CD4-positive, alpha-beta T cell (primary cell): ENCODE measurements around the gene UPF2. TPM values are rescaled to one million over a fixed set of nuclear protein-coding genes. Genes with fewer than 3 reads are reported as not detected.
"Not testable (repeated sequence)": the region's sequence is repeated elsewhere in the genome, so short reads cannot be mapped to it uniquely, and the experiment has no call there.

Experiments used
- ATAC-seq: fragments of 200-7000 bp; cut with Tn5 transposase; one replicate; pipeline ENCODE4 v1.10.0; 2022; ENCODE audit warnings: mild to moderate bottlenecking; ENCODE audit not compliant: poor library complexity
- CTCF ChIA-PET: fragments of 350-600 bp; sonication (Branson Sonifier 250); formaldehyde crosslinking; loops from one replicate; lab custom pipeline; 2021; ENCODE audit warnings: antibody characterized with exemption, inconsistent platforms; lab: Charles Lee
- POLR2A ChIA-PET: fragments of 350-600 bp; sonication (Branson Sonifier 250); formaldehyde crosslinking; loops from one replicate; lab custom pipeline; 2021; ENCODE audit warnings: antibody characterized with exemption, inconsistent platforms; lab: Charles Lee
- DNase-seq, 14 experiments: peaks; one replicate each; pipeline ENCODE4 v3.0.0-alpha.2; 2013 to 2020; ENCODE audit warnings: mixed read lengths in 2 of 14
- H3K27ac ChIP-seq, 2 donors: one replicate each; pipeline versions ENCODE4 v1.5.1 to v1.7.0; 2013; ENCODE audit warnings: low read length in 2 of 2, low read depth in 1 of 2, mild to moderate bottlenecking in 1 of 2
- H3K27me3 ChIP-seq, 2 experiments: 1 replicate in 1 of 2; 2 replicates in 1 of 2; pipeline versions ENCODE4 v1.6.1 to v1.7.0; 2013; ENCODE audit warnings: low read length in 2 of 2, control low read depth in 1 of 2, mild to moderate bottlenecking in 1 of 2, moderate library complexity in 1 of 2; ENCODE audit not compliant: insufficient read depth in 2 of 2, control insufficient read depth in 1 of 2
- H3K36me3 ChIP-seq: one replicate; pipeline ENCODE4 v1.6.1; 2013; ENCODE audit warnings: low read length, control low read depth; ENCODE audit not compliant: insufficient read depth
- H3K4me1 ChIP-seq: one replicate; pipeline ENCODE4 v1.6.1; 2013; ENCODE audit warnings: low read length, control low read depth; ENCODE audit not compliant: insufficient read depth
- H3K4me3 ChIP-seq: one replicate; pipeline ENCODE4 v1.5.1; 2013; ENCODE audit warnings: mild to moderate bottlenecking, low read length, moderate library complexity
- H3K9me3 ChIP-seq, 2 experiments: 1 replicate in 1 of 2; 2 replicates in 1 of 2; pipeline versions ENCODE4 v1.6.1 to v1.7.0; 2013; ENCODE audit warnings: low read length in 2 of 2, mild to moderate bottlenecking in 2 of 2, control low read depth in 1 of 2, moderate library complexity in 1 of 2; ENCODE audit not compliant: control insufficient read depth in 1 of 2, insufficient read depth in 1 of 2
- H3K27ac Mint-ChIP-seq: one replicate; pipeline ENCODE4 v1.8.0; 2020; ENCODE audit warnings: mixed read lengths
- H3K27me3 Mint-ChIP-seq: one replicate; pipeline ENCODE4 v1.8.0; 2021; ENCODE audit warnings: mixed read lengths
- H3K36me3 Mint-ChIP-seq: one replicate; pipeline ENCODE4 v1.8.0; 2021; ENCODE audit warnings: low read depth, mixed read lengths
- H3K4me1 Mint-ChIP-seq: one replicate; pipeline ENCODE4 v1.8.0; 2021; ENCODE audit warnings: low read depth, mixed read lengths
- H3K4me3 Mint-ChIP-seq: one replicate; pipeline ENCODE4 v1.8.0; 2020; ENCODE audit warnings: mild to moderate bottlenecking, mixed read lengths
- H3K9me3 Mint-ChIP-seq: one replicate; pipeline ENCODE4 v1.8.0; 2020; ENCODE audit warnings: mixed read lengths
- CTCF ChIP-seq: fragments of 200-600 bp; IDR thresholded peaks from one replicate; pipeline ENCODE4 v1.8.0; 2022; ENCODE audit warnings: antibody characterized with exemption, mild to moderate bottlenecking
- intact Hi-C, 2 experiments: fragments of 100-400 bp; cut with DNase I in 1 of 2; cut with micrococcal nuclease in 1 of 2; formaldehyde crosslinking; loops; one replicate each; pipeline versions ENCODE4 v1.15.1 to v1.9.0; 2023 to 2025; cut with DNase I, micrococcal nuclease
- total RNA-seq, 174 experiments: library from RNA in 2 of 174; stranded (reverse) in 2 of 174; gene quantifications; one replicate each; pipeline ENCODE4 v1.2.3 and lab custom pipeline; 2021 to 2026

UPF2 gene
- total RNA-seq, 2 experiments from 2014 or later: 14.5 to 15.3 TPM

GRCh38 chr10:11982253-11982652, 60.4 kb downstream of the UPF2 start:
- Mint-ChIP-seq H3K27ac (no peak overlapping the region), H3K27me3 (no peaks in the 10 kb centered on the region), H3K36me3 (peaks cover 71% of the 10 kb centered on the region), H3K4me1 (peaks cover 12% of the 10 kb centered on the region), H3K4me3 (no peak overlapping the region), H3K9me3 (no peaks in the 10 kb centered on the region)
- H3K27me3 ChIP-seq: no peaks in the 10 kb centered on the region
- CTCF ChIA-PET: no interaction called here
- no peak overlapping the region for H3K4me3 ChIP-seq
- DNase-seq (no peak), ATAC-seq (no peak)
- peaks cover 31% of the 10 kb centered on the region for H3K36me3 ChIP-seq
- no peak overlapping the region for H3K27ac ChIP-seq
- no peaks in the 10 kb centered on the region for H3K4me1 ChIP-seq
- intact Hi-C loops: no loop called here
- POLR2A ChIA-PET: no interaction called here
- no peak for TF ChIP-seq CTCF
- no peaks in the 10 kb centered on the region for H3K9me3 ChIP-seq

GRCh38 chr10:11975795-11976194, 66.8 kb downstream of the UPF2 start:
- no peaks in the 10 kb centered on the region for H3K27me3 ChIP-seq
- CTCF ChIA-PET: interaction anchor here (1.7 kb wide), 1 partner anchor 11 kb away, joined by 4 read pairs; no protein-coding TSS in a partner anchor
- H3K4me1 ChIP-seq: no peaks in the 10 kb centered on the region
- Mint-ChIP-seq H3K36me3 (peaks cover 85% of the 10 kb centered on the region), H3K4me1 (peaks cover 11% of the 10 kb centered on the region), H3K27ac (no peak overlapping the region), H3K27me3 (no peaks in the 10 kb centered on the region), H3K9me3 (no peaks in the 10 kb centered on the region), H3K4me3 (no peak overlapping the region)
- ATAC-seq (no peak), DNase-seq (no peak)
- H3K36me3 ChIP-seq: peaks cover 37% of the 10 kb centered on the region
- no peak for TF ChIP-seq CTCF
- H3K4me3 ChIP-seq: no peak overlapping the region
- POLR2A ChIA-PET: no interaction called here
- H3K27ac ChIP-seq: no peak overlapping the region
- no peaks in the 10 kb centered on the region for H3K9me3 ChIP-seq
- intact Hi-C loops: no loop called here

GRCh38 chr10:11972523-11972922, 70.1 kb downstream of the UPF2 start:
- H3K36me3 ChIP-seq: peaks cover 27% of the 10 kb centered on the region
- H3K4me3 Mint-ChIP-seq, CTCF ChIA-PET, H3K27me3 Mint-ChIP-seq, H3K4me1 ChIP-seq, DNase-seq, H3K9me3 Mint-ChIP-seq, ATAC-seq, intact Hi-C loops, H3K27ac Mint-ChIP-seq, POLR2A ChIA-PET, H3K27ac ChIP-seq, H3K9me3 ChIP-seq, H3K4me3 ChIP-seq, H3K4me1 Mint-ChIP-seq, H3K27me3 ChIP-seq: not testable (repeated sequence)
- H3K36me3 Mint-ChIP-seq: peaks cover 75% of the 10 kb centered on the region

GRCh38 chr10:11962176-11962575, 80.4 kb downstream of the UPF2 start:
- no peak for ATAC-seq
- no peaks in the 10 kb centered on the region for H3K27me3 Mint-ChIP-seq
- no peak for DNase-seq
- Histone ChIP-seq H3K27ac (no peak overlapping the region), H3K27me3 (no peaks in the 10 kb centered on the region), H3K9me3 (peaks cover 0 to 5% of the 10 kb centered on the region in 2 experiments), H3K36me3 (peaks cover 86% of the 10 kb centered on the region), H3K4me1 (no peaks in the 10 kb centered on the region), H3K4me3 (no peak overlapping the region)
- no peak for TF ChIP-seq CTCF
- no peaks in the 10 kb centered on the region for H3K9me3 Mint-ChIP-seq
- ChIA-PET POLR2A (no interaction called here), CTCF (no interaction called here)
- peaks cover 88% of the 10 kb centered on the region for H3K36me3 Mint-ChIP-seq
- intact Hi-C loops: no loop called here
- no peaks in the 10 kb centered on the region for H3K4me1 Mint-ChIP-seq
- H3K27ac Mint-ChIP-seq: no peak overlapping the region
- H3K4me3 Mint-ChIP-seq: no peak overlapping the region
